C4-2B (cell line): Measurements from ENCODE around the gene REC8.
A peak's percentile ranks its signal among the peaks of the same experiment; 100 is the strongest.

ENCODE experiments used
- H3K27ac ChIP-seq: fragments of 450-650 bp; 2 replicates; pipeline ENCODE4 v1.5.1; 2017
- CTCF ChIP-seq: fragments of 450-650 bp; conservative IDR thresholded peaks from 2 replicates; pipeline ENCODE4 v1.5.1; 2017; ENCODE audit warnings: mild to moderate bottlenecking
- ZFX ChIP-seq: fragments of 450-650 bp; IDR thresholded peaks from 2 replicates; pipeline ENCODE4 v1.6.1; 2017

The REC8 gene

GRCh38 chr14:24157331-24157730 is 14.5 kb upstream of the REC8 start:
- H3K27ac ChIP-seq = no peak overlapping the region
- TF ChIP-seq ZFX (no peak), CTCF (no peak)

GRCh38 chr14:24159777-24160498 is 11.9 kb upstream of the REC8 start:
- no peak overlapping the region for H3K27ac ChIP-seq

GRCh38 chr14:24160499-24160849 is 11.4 kb upstream of the REC8 start:
- TF ChIP-seq ZFX (no peak), CTCF (no peak)

More at GRCh38 chr14:24159777-24160498, 11.9 kb upstream of the REC8 start:
- TF ChIP-seq CTCF (no peak), ZFX (no peak)

DNA sequence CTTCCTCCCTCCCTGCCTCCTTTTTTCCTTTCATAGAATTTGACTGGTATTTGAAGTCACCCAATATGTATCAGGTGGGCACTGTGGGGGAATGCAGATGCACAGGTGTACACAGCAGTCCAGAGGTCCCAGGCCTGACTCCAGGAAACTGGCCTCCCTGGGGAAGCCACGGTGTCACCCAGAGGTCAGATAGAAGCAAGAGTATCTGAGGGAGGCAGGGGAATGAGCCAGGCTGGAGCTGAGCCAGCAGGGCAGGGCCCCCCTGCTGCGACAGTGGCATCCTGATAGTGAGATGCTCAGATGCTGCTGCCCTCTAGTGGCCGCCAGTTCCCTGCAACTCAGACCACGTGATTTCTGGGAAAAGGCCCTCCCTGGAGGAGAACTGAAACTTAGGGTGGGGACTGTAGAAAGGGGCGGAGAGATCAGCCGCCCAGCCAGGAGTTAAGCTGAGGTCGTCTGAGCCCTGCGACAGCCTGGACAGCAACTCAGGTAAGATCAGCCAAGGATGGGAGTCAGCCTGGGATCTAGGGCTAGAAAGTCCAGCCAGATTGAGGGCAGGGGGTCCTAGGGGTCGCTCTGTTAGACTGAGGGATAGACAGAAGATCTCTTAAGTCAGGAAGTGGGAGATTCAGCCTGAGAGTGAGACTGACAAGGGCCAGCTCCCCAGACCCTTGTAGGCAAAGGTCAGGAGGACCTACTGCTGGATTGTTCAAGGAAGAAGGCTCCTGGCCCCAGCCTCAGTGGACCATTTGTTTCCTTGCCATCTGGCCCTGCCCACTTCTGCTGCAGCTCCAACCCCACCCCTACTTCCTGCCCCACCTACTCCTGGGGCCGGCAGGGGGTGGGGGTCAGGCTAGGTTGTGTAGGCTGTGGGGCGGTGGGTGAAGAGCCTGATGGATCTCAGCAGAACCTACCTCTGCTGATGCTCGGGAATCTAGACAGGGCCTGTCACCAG is 10.8 kb upstream of the REC8 start, which contains the start of gene IRF9:
Gene IRF9, plus strand, starts transcription at position 416 of the 955 bp plus-strand sequence. CDS start 880 bp downstream, outside the sequence.
- TF ChIP-seq CTCF (peak; percentile 95), ZFX (no peak)
- H3K27ac ChIP-seq = peak within 1 kb of the TSS; percentile 23; the same call in 1 of the 2 replicates

More at GRCh38 chr14:24160499-24160849, 11.4 kb upstream of the REC8 start:
- H3K27ac ChIP-seq = no peak overlapping the region

GRCh38 chr14:24162093-24162492 is 9.8 kb upstream of the REC8 start:
- H3K27ac ChIP-seq = no peak overlapping the region
- TF ChIP-seq ZFX (no peak), CTCF (no peak)

DNA sequence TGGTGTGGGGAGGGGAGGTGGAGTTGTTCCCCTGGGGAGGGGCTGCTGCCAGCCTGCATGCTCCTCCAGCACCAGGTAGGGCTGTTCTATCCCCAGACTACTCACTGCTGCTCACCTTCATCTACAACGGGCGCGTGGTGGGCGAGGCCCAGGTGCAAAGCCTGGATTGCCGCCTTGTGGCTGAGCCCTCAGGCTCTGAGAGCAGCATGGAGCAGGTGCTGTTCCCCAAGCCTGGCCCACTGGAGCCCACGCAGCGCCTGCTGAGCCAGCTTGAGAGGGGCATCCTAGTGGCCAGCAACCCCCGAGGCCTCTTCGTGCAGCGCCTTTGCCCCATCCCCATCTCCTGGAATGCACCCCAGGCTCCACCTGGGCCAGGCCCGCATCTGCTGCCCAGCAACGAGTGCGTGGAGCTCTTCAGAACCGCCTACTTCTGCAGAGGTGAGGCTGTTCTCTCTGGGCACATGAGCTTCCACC is 7.3 kb upstream of the REC8 start:
- no peak overlapping the region for H3K27ac ChIP-seq
- TF ChIP-seq CTCF (no peak), ZFX (no peak)

- no peak overlapping the region for H3K27ac ChIP-seq
- TF ChIP-seq CTCF = no peak
- TF ChIP-seq ZFX = no peak
Observed at GRCh38 chr14:24165785-24166184, 6.1 kb upstream of the REC8 start.
